IPS-NIHi7 (cell line): ENCODE results near the gene NEURL4.

ENCODE experiments used
- DNase-seq: peaks from one replicate; pipeline ENCODE4 v3.0.0; 2012; ENCODE audit warnings: mixed read lengths; ENCODE audit errors: extremely low spot score

The NEURL4 gene

GRCh38 chr17:7304179-7304578 is 25.0 kb downstream of the NEURL4 start:
- no peak for DNase-seq

GRCh38 chr17:7296189-7296861 is 32.8 kb downstream of the NEURL4 start:
- DNase-seq = peak; percentile 88

GRCh38 chr17:7295230-7296180 is 33.6 kb downstream of the NEURL4 start:
- DNase-seq = no peak

- DNase-seq = peak; percentile 97
These were observed 34.5 kb downstream of the NEURL4 start, which contains the start of gene YBX2 for GRCh38 chr17:7294614-7295153. TSS of gene YBX2 (minus strand) at chr17:7294639. CDS start at chr17:7294500, 139 bp downstream.

GRCh38 chr17:7293816-7294613 is 35.1 kb downstream of the NEURL4 start:
- peak; percentile 74 for DNase-seq

GRCh38 chr17:7293159-7293558 is 36.0 kb downstream of the NEURL4 start:
- DNase-seq = no peak

GRCh38 chr17:7292729-7293128 is 36.4 kb downstream of the NEURL4 start:
- no peak for DNase-seq

GRCh38 chr17:7292194-7292593 is 36.9 kb downstream of the NEURL4 start:
- DNase-seq = no peak

- no peak for DNase-seq
These were observed 38.5 kb downstream of the NEURL4 start for GRCh38 chr17:7290685-7291084.

GRCh38 chr17:7290166-7290565 is 39.0 kb downstream of the NEURL4 start:
- no peak for DNase-seq

- no peak for DNase-seq
These were observed 39.7 kb downstream of the NEURL4 start for GRCh38 chr17:7289256-7290032.

GRCh38 chr17:7285679-7286078 is 43.5 kb downstream of the NEURL4 start:
- DNase-seq = no peak

- no peak for DNase-seq
These were observed 44.2 kb downstream of the NEURL4 start for GRCh38 chr17:7284911-7285310.

- no peak for DNase-seq
These were observed 45.5 kb downstream of the NEURL4 start for GRCh38 chr17:7283471-7284216.

GRCh38 chr17:7282752-7283321 is 46.3 kb downstream of the NEURL4 start:
- DNase-seq = no peak

- peak; percentile 17 for DNase-seq
These were observed 47.0 kb downstream of the NEURL4 start for GRCh38 chr17:7281953-7282751.

GRCh38 chr17:7281074-7281952 is 47.8 kb downstream of the NEURL4 start, which contains the start of gene SLC2A4:
TSS of gene SLC2A4 (plus strand) at chr17:7281718. CDS start at chr17:7281935, 217 bp downstream.
- DNase-seq = peak; percentile 99
